ENCODE results near the gene ANKS3.

The ANKS3 gene

DNA sequence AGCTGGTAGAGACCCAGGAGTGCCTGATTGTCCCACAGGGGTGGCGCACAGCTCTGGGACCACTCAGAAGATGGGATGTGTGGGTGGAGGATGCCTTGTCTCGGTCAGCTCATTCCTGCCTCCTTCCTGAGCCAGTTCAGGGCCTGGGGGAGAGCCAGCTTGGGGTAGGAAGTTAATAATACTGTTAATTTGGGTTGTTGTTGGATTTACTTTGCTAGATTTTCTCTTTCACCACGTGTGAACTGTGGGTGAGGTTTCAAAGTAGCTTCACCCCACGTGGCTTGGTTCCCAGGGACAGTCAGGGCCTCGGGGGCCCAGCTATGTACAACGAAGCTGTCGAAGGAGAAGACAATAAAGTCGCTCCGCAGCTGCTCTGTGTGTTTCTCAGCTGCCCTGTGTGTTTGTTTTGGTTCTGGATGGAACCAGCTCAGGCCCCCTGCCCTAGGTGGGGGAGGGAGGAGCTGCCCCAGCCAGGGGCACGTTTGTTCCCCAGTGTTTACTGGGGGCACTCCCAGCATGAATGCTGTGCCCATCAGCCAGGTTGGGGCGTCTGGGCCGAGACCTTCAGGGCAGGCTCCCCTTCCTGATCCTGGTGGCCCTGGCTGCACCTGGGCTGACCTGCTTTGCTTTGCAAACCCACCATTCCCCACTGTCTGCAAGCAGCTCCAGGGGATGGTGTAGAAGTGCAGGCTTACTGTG lies 38.4 kb downstream of the ANKS3 start:
- DNase-seq: no peak

- DNase-seq: no peak
Observed at GRCh38 chr16:4694642-4695451, 39.2 kb downstream of the ANKS3 start.

- DNase-seq: peak; percentile 23
Observed at GRCh38 chr16:4693956-4694641, 40.0 kb downstream of the ANKS3 start.

GRCh38 chr16:4693296-4693955 lies 40.6 kb downstream of the ANKS3 start, which contains the start of gene NUDT16L1:
NUDT16L1 (plus strand) TSS chr16:4693562; CDS start chr16:4693727, 165 bp downstream.
- DNase-seq: peak; percentile 95

- DNase-seq: no peak
Observed at GRCh38 chr16:4692460-4693295, 41.4 kb downstream of the ANKS3 start.

DNA sequence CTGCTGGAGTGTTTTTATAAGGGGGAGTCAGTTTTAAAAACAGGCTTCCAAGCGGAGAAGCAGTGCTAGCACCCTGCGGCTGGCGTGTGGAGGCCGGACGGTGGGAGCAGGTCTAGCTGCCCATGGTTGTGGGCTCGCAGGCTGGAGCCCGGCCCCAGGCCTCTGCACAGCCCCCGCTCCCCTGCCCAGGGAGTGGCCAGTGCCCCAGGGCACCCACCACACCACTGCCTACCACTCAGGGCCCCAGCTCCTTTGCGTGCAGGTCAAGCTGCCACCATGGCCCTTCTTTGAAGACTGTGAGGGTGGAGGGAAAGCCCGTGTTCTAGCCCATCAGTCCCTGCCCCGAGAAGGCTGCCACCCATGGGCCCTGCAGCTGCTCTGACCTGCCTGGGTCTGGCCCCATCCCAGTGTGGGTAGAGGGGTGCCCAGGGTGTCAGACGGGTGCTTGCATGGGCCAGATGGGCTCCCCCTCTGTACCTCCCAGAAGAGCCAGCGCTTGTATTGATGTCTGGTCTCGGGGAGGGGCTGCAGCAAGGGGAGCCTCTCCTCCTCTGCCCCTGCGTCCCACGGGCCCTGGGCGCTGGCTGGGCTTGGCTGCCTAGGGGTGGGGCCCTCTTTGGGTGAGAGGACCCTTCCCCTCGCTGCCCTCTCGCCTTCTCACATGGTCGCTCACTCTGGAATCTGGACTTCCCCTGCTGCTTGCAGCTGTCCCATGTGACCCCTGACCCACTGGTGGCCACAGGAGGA lies 42.2 kb downstream of the ANKS3 start:
- DNase-seq: no peak

- no peak for DNase-seq
Observed at GRCh38 chr16:4690946-4691665, 43.0 kb downstream of the ANKS3 start.

GRCh38 chr16:4689864-4690704 lies 44.0 kb downstream of the ANKS3 start:
- no peak for DNase-seq

DNA sequence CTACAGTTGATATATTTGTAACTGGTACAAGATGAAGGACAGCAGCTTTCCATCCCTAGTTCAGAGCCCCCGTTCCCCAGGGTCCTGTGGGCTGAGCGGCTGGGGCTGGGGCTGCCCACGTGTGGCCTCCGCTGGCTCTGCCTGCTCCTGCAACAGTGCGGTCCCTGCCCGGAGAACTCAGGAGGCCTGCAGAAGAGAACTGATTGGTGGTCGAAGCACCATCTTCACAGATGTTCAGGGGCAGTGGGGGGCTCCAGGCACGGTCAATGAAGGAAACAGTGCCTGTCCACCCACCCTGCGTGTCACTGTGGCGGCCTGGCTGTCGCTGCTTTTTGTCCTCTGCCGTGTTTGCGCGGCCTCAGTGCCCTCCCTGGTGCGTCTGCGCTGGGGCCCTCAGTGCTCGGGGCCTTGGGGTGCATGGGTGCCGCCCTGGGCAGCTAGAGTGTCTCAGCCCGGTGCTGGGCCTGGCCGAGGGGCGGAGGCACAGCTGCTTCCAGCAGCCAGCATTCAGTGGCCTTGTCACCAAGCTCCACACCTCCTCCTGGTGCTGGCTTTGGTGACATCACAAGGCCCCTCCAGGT lies 44.9 kb downstream of the ANKS3 start:
- DNase-seq: no peak

- DNase-seq: no peak
Observed at GRCh38 chr16:4688674-4689045, 45.4 kb downstream of the ANKS3 start.

- no peak for DNase-seq
Observed at GRCh38 chr16:4687946-4688673, 46.0 kb downstream of the ANKS3 start.

DNA sequence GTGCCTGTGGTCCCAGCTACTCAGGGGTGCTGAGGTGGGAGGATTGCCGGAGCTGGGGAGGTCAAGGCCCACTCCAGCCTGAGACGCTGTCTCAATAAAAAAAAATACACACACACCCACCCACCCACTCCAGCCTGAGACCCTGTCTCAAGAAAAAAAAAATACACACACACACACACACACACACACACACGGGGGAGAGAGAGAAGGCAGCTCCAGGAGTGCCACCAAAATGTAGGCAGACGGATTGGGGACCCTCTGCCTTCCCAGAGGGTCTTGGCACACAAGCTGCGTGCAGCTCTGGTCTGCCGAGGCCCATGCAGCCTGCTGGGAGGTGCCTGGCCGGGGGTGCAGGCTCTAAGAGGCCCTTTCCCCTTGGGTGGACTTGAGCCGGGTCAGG lies 46.7 kb downstream of the ANKS3 start:
- DNase-seq: no peak

DNA sequence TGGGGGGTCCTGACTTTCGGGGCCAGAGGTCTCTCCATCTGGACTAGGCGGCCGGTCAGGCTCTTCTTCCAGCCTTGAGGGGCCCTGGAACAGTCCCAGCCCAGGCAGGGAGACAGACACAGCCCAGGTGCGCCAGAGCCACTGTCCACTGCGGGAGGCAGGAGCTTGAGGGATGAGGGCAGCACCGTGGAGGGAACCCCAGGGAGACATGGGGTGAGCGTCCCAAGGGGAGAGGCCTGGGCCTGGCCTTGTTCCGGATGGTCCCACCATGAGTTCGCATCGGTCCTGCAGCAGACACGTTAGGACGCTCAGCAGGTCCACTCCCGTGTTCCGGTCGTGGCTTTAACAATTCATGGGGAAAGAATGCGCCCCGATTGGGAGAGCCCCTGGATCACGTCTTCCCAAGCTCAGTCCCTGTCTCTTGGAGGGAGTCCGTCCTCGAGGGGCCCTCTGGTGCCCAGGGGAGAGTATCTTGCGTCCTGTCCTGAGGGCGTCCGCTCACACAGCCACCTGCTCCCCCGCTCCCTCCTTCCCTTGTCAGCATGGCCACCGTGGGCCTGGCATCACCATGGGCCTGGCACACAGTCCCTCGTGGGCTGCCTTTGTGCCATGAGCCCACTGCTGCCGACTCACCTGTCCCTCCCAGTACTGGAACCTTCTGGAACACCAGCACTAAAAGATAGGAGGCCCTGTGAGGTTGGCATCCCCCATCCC lies 47.4 kb downstream of the ANKS3 start:
- no peak for DNase-seq

GRCh38 chr16:4685776-4686496 lies 48.1 kb downstream of the ANKS3 start:
- DNase-seq: no peak

- no peak for DNase-seq
Observed at GRCh38 chr16:4685292-4685691, 48.8 kb downstream of the ANKS3 start.

DNA sequence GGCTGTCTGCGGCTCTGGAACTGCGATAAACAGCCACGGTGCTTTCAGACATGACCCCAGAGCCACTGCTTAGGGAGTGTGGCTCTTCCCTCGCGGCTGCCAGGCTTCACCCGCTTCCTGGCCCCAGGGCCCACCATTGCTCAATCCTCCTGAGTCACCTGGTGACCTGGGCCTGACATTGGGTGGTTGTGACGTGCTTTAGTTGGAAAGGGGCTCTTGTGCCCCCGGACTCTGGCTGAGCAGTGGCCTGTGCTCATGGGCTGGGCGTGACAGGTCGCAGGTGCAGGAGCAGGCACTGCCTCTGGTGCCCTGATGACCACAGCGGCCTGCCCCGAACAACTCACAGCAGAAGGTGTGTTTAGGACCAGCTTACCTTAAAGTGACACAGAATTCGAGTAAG lies 49.3 kb downstream of the ANKS3 start:
- no peak for DNase-seq

DNA sequence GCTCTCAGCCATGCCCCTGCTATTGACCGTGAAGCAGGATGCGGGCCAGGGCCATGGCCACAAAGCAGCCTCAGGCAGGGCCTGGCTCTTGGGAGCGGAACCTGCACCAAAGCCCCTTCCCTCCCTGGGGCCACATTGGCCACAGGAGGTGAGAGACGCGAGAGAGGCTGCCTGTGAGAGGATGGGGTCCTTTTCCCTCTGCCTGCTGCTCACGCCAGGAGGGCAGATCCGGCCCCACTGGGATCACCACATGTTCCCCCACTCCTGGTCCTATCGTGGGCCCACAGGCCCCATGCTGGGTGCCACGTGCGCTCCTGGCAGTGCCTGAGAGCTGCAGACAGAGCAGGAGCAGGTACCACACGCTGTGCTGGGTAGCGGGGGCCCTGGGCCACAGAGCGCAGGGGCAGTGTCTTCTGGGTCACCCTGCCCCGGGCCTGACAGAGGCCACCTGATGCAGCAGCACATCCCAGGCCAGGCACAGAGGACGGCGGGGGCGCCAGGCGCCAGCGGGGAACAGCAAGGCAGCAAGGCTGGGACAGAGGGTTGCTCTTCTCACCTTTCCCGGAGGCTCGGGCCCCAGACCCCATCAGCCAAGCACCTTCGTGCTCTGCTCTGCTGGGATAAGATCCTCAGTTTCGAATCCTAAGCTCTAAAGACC lies 49.9 kb downstream of the ANKS3 start:
- DNase-seq: no peak

Measured in effector CD8-positive, alpha-beta T cell (primary cell).